Stimulated activated CD4-positive, alpha-beta T cell treated with anti-CD3 and anti-CD28 coated beads, Interleukin-15, amount 100 ng/mL, for 48 hours (primary cell): ENCODE results near the gene CCND1.

ENCODE experiments used
- DNase-seq, 2 donors: peaks; one replicate each; pipeline ENCODE4 v3.0.0-alpha.2; 2020; ENCODE audit warnings: low read depth in 2 of 2

CCND1 gene

DNA sequence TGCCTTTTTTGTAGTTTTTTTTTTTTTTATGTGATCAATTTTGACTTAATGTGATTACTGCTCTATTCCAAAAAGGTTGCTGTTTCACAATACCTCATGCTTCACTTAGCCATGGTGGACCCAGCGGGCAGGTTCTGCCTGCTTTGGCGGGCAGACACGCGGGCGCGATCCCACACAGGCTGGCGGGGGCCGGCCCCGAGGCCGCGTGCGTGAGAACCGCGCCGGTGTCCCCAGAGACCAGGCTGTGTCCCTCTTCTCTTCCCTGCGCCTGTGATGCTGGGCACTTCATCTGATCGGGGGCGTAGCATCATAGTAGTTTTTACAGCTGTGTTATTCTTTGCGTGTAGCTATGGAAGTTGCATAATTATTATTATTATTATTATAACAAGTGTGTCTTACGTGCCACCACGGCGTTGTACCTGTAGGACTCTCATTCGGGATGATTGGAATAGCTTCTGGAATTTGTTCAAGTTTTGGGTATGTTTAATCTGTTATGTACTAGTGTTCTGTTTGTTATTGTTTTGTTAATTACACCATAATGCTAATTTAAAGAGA lies 12.5 kb downstream of the CCND1 start:
- no peak for DNase-seq

DNA sequence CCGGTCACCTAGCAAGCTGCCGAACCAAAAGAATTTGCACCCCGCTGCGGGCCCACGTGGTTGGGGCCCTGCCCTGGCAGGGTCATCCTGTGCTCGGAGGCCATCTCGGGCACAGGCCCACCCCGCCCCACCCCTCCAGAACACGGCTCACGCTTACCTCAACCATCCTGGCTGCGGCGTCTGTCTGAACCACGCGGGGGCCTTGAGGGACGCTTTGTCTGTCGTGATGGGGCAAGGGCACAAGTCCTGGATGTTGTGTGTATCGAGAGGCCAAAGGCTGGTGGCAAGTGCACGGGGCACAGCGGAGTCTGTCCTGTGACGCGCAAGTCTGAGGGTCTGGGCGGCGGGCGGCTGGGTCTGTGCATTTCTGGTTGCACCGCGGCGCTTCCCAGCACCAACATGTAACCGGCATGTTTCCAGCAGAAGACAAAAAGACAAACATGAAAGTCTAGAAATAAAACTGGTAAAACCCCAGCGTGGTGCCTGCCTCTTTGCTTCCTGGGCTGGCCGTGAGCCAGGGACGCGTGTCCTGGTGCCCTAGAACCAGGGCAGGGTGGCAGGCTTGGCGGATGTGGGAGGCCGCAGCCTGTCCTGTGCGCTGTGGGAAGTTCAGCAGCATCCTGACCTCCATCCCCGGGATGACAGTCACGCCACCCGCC lies 13.2 kb downstream of the CCND1 start:
- DNase-seq = no peak

DNA sequence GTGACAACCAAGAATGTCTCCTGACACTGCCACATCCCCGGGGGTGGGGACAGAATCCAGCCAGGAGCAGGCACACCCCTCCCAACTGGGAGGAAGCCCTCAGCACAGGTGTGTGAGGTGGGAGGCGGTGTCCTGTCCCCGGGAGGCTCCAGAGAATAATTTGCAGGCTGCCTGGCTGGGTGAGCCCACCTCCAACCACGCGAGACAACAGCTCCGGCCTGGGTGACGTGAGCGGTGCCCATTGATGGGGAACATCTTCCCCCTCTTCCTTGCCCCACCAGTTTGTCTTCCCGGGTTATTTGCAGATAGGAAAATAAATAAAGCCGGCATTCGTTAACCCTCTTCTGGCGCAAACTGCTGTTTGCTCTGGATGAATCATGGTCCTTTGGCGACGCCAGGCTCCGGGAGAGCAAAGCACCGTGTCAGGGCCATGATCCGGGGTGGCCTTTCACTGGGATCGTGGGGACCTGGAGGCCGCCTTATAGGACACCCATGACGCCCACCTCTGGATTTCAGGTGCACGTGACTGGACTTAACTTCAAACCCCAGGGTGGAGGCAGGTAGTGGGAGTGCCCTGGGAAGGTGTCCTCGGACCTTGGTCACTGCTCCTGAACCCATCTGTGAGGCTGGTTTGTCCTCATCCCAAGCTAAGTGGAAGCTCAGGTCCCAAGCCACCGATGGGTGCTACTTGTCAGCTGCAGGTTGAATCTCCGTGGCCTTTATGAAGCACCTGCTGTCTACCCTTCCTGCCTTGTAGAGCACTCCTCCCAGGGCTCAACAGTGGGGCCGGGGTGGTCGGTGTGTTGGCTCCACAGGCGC lies 13.9 kb downstream of the CCND1 start:
- no peak for DNase-seq

DNA sequence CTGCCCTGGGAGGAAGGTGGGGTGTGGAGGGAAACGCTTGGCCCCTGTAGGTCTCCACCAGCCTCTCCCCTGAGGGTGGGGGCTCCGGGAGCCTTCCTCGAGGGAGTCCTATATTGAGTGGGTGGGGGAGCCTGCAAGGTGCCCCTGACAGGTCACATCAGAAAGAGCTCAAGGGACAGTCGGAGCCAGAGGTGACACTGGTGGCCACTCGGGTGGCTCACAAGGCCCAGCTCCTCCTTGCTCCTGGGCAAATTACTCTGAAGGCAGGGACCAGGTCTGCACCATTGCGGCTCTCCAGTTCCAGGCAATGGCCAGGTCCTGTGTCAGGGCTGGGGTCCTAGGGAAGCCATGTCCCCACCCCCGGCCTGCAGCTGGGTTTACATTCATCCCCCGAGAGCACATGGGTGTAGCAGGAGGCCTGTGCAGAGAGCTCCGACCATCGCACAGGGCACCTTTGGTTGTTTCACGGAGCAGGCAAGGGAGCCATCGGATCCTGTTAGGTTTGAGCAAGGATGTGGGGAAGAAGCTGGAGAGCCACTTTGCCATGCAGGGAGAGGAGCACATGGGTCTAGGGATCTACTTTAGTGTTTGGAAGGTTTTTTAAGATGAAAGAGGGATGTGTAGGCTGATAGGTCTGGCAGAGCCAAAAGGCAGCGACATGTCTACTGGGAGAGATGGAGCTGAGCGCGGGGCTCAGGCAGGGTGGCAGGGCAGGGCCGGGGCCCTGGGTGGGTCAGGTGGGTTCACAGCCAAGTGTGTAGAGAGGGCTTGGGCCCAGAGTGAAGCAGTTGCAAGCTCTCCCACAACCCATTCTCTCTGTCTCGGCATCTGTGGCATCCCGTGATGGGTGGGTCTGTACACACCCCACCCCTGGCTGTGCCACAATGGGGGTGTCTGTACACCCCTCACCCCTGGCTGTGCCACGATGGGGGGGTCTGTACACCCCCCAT lies 14.8 kb downstream of the CCND1 start:
- no peak for DNase-seq

DNA sequence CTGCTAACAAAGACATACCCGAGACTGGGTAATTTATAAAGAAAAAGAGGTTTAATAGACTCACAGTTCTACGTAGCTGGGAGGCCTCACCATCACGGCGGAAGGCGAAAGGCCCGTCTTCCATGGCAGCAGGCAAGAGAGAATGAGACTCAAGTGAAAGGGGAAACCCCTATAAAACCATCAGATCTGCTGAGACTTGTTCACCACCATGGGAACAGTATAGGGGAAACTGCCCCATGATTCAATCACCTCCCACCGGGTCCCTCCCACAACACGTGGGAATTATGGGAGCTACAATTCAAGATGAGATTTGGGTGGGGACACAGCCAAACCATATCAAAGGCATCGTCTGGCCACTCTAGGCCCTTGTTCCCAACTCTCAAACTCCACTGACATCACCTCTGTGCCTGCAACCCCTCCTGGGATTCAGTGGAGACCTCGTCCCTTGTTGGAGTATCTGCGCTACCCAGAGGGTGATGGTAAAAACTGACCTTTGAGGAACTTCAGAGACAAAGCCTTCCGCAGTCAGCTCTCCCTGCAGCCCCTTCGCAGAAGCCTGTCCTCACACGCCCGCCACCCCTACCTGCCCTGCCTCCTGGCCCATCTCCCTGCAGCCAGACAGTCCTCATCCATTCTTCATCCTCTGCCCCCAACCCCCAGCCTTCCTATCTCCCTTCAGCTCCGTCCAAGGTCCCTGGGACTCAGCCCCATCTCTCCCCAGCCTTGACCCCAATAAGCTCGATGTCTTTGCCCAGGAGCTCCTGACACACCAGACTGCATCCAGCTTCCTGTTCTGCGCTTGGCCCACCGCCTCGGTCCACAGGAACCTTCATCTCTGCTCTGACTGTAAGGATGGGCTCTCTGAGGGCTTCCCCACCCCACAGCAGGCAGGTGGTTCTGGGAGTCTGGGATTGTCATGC lies 15.8 kb downstream of the CCND1 start:
- no peak for DNase-seq

DNA sequence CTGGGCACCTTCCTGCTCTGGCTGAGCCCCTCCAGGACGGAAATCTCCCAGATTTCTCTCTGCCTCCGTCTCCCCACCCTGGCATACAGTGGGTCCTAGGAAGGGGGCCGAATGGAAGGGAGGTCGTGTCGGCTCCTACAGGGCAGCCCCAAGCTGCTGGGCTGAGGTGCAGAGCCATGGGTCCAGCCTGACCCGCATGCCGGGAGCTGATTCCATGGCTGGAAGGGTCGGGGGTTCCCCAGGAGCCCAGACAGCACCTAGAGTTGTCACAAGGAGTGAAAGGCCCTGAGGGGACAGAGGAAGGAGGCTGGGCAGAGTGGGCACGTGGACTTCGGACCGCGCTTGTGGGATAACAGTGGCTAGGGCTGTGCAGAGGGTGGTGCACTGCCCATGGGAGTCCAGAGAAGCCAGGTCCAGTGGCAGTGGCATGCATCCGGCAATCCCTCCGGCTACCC lies 16.5 kb downstream of the CCND1 start:
- no peak for DNase-seq

DNA sequence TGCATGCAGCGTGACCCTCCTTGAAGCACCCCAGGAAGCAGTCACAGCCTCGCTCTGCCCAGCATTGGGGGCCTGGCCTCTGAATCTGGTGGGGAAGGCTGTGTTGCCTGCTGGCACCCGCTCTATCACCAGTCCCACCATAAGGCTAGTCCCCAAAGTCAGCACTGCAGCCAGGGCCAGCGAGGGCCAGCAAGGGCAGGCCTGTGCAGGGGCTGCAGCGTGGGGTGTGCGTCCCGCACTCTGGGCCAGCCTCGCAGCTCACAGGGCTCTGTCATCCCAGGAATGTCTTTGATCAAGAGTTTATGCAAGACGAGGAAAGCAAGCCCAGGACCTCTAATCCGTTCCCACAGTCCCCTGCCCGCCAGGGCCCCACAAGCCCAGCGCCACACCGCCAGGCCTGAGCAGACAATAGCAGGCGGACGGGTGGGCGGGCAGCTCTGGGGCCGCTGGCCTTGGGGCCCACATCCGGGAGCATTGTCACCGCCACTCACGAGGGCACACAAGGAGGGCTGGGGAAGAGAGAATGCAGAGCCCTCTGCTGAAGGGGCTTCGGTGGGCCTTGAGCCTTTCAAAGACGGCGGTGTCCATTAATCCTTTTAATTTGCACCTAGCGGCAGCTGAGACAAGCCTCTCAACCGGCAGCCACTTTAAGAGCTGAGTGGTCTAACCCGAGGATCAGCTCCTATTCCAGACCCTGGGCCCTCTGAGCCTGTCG lies 17.1 kb downstream of the CCND1 start:
- no peak for DNase-seq

DNA sequence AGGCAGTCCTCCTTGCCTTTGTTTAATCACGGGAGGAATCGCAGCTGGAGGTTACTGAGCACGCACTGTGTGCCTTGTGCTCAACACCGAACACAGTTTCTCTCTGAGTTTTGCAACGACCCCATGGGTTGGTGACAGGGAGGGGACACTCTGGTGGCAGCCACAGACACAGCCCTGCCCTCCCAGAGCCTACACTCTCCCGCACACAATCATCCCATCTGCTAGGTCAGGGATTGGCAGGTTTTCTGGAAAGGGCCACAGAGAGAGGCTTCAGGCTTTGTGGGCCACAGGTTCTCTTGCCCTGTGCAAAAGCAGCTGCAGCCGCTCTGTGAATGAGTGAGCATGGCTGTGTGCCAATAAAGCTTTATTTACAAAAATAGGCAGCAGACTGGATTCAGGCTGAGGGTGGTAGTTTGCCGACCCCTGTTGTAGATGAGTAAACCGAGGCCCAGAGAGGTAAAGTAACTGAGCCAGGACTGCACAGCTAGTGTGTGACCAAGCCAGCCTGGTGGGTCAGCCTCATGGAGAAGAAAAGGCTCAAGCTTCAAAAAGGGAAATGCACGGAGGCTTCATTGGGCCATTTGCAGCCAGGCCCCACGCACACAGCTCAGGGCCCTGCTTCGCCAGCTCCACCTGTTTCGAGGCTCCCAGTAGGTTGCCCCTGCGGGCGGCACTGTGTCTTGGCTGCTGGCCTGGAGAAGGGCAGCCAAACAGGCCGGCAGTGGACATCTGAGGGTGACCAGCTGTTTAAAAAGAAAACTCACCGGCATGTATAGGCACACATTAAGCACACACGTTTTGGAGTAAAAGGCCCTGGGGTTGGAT lies 17.9 kb downstream of the CCND1 start:
- no peak for DNase-seq

DNA sequence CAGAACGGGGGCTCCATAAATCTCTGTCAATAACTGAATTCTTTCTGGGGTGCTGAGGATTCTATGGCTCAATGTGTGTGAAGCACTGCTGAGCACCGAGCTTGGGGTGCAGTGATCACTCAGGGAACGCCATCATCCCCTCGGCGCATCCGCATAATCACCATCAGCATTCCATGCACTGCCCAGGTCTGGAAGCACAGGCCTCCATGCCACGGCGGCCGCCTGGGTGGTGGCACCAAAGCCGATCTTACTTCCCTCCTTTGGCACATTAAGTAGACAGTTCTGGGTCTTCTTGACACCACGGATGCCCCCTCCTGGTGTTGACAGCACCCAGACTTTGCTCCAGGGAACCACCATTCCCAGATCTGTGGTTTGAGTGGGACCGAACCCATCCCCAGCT lies 18.6 kb downstream of the CCND1 start:
- DNase-seq = no peak

DNA sequence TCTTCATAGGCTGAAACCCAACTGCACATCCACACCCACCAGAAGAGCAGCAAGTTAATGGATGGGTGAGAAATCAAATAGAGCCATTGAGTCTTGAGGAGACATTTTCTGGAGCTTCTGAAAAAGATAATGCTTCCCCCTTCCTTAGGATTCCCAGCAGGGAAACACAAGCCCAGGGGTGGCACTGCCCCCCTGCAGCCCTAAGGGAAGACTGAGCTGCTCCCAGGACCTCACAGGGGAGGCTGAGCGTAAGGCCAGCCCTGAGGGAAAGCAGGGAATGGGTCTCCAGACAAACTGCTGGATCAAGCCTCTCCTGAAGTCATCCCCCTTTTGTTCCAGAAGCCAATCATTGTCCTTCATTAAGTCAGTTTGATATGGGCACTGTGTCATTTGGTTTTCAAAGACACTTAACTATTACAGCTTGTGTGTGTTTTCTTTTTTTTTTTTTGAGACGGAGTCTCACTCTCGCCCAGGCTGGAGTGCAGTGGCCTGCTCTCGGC lies 19.1 kb downstream of the CCND1 start:
- no peak for DNase-seq

DNA sequence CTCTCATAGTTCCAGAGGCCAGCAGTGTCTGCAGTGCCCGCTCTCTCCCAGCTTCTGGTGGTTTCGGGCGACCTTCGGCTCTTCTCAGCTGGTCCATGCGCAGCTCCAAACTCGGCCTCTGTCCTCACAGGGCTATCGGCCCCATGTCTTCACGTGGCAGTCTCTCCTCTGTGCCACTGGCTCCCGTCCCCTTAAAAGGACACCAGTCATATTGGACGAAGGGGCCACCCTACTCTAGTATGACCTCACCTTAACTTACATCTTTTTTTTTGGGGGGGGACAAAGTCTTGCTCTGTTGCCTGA lies 20.4 kb downstream of the CCND1 start:
- DNase-seq = no peak

DNA sequence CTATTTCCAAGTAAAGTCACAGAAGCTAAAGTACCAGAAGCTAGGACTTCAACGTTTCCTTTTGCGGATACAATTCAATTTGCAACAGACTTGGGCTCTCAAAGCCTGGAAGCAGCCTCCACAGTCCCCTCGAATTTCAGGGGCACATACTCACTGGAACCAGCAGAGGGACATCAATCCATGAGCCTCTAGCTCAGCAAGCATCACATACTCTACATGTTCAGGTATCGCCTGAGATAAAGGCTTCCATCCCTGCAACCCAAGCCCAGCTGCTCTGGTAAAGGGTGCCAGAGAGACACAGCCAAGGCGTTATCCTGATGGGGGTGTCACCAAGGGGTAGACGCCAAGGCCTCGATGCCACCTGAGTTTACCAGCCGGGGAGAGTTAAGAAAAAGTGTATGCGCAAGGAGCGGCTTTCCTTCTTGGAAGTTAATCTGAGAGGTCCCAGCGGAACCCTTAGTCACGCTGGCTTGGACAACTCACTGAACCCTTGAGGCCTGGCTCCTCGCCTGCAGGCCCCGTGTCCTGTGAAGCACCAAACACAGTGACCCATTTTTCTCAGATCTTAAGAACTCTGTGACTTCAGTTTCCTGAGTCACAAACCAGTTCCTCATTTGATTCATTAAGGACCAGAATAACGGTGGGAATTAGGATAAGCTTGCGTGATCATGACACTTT lies 21.2 kb downstream of the CCND1 start:
- no peak for DNase-seq

DNA sequence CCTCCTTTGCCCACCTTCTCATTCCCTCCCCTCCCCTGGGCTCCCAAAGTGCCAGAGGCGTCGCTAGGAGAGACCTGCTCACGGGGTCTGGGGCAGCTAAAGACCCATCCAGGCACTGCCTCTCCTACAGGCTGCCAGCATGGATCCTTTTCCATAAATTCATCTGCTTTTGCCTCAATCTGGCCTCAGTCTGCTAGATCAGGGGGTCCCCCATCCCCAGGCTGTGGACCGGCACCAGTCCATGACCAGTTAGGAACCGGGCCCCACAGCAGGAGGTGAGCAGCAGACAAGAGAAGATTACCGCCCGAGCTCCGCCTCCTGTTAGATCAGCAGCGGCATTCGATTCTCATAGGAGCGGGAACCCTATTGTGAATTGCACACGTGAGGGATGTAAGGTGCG lies 21.9 kb downstream of the CCND1 start:
- DNase-seq = no peak

DNA sequence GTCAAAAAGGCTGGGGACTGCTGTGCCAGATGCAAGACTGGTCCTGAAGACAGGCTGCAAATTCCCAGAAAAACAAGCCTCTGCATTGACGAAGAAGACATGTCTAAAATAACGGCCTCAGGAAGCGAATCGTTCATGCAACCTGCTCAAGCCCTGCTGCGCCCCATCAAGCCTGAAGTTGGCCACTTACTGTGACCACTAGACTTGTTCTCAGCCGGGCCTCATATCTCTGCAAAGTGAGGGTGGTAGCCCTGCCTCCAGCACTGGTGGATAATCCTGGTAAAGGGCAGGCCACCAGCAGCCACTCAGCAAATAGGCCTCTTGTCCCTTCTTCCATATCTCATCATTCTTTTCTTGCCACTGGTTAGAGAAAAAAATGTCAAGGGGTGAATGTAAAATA lies 22.4 kb downstream of the CCND1 start:
- DNase-seq = no peak

DNA sequence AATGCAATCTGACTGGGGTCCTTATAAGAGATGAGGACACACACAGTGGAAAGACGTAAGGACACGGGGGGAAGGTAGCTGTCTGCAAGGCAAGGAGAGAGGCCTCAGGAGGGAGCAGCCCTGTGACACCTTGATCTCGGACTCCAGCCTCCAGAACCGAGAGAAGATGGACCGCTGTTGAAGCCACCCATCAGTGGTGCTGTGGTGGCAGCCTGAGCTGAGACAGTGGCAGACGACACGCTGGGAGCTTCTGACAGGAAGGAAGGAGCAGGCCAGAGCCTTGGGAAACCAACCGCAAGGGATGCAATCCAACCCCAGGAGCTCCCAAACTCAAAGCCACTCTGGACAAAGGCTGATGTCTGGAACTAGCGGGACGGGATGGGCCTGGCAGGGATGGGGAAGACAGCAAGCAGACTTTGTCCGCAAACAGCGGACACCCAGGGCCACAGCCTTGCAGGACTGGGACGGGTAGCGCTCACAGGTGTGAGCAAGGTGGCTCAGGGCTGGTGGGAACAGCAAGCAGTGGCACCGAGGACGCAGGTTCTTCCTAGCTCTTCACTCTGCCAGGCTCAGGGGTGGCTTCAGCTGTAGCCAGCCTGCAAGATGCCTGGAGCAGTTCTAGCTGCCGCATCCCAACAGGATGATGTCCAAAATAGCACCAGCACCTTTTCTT lies 23.3 kb downstream of the CCND1 start:
- DNase-seq = no peak

DNA sequence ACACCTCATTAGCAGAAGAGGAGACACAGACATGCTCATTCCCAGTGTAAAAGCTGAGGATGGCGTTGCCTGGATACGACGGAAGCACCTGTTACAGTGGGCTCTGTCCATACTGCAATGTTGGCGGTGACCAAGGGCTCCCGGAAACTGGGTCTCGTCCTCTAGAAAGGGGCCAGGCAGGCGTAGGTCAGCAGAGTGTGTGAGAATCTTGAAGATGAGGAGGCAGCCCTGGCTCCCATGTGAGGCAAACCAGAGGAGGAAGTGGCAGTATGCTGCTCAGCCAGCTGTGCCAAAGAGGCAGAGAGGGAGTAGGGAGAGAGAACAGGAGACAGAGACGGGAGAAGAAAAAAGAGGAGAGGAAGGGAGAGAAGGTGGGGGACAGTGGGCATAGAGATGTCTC lies 23.9 kb downstream of the CCND1 start:
- no peak for DNase-seq

DNA sequence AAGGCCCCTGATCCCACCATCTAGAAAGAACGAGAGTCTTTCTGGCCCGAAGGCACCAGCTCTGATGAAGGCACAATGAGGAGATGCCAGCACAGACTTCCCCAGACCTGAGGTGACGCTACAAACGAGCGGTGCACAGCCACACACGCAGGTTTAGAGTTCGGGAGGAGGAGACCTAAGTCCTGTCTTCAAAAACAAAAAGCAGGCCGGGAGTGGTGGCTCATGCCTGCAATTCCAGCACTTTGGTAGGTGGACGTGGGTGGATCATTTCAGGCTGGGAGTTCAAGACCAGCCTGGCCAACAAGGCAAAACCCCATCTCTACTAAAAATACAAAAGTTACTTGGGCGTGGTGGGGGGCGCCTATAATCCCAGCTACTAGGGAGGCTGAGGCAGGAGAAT lies 24.7 kb downstream of the CCND1 start:
- DNase-seq = no peak

DNA sequence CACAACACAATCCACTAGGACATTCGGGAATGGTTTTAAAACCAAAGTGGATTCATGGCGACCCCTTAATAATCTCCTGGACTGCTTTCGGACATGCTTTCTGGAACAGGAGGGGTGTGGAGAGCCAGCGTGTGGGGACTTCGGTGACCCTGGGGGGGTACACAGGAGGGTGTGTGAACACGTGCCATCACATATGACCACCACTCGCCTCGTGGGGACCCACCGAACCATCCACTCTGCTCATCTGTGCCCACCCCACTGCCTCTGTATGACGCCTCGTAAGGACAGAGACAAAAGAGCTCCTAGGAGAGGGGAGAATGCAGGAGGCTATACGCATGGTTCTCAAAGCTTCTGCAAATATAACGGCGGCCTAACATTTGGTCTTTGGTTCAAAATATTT lies 25.3 kb downstream of the CCND1 start:
- no peak for DNase-seq
